Fibroblast of villous mesenchyme (primary cell): ENCODE data around the gene COL1A1. TPM values are rescaled to one million over a fixed set of nuclear protein-coding genes. Genes with fewer than 3 reads are reported as not detected.

Experiments used
- DNase-seq: peaks from one replicate; pipeline ENCODE4 v3.0.0-alpha.2; 2010; ENCODE audit warnings: low read depth
- H3K4me3 ChIP-seq: 2 replicates; pipeline ENCODE4 v1.5.1; 2011; ENCODE audit warnings: low read depth, mild to moderate bottlenecking, low read length
- total RNA-seq: library from RNA; depleted of rRNA; stranded (reverse); fragments of >200 nt; gene quantifications from 2 replicates; pipeline ENCODE4 v1.2.3, GENCODE V29; 2012
- TF ChIP-seq, protein P1 (sequence below): IDR thresholded peaks from 2 replicates; pipeline ENCODE4 v1.5.1; 2012; ENCODE audit warnings: low read depth, mild to moderate bottlenecking, low read length; ENCODE audit not compliant: insufficient read depth

Gene COL1A1
- total RNA-seq, 1 donor: 2,749 TPM

DNA sequence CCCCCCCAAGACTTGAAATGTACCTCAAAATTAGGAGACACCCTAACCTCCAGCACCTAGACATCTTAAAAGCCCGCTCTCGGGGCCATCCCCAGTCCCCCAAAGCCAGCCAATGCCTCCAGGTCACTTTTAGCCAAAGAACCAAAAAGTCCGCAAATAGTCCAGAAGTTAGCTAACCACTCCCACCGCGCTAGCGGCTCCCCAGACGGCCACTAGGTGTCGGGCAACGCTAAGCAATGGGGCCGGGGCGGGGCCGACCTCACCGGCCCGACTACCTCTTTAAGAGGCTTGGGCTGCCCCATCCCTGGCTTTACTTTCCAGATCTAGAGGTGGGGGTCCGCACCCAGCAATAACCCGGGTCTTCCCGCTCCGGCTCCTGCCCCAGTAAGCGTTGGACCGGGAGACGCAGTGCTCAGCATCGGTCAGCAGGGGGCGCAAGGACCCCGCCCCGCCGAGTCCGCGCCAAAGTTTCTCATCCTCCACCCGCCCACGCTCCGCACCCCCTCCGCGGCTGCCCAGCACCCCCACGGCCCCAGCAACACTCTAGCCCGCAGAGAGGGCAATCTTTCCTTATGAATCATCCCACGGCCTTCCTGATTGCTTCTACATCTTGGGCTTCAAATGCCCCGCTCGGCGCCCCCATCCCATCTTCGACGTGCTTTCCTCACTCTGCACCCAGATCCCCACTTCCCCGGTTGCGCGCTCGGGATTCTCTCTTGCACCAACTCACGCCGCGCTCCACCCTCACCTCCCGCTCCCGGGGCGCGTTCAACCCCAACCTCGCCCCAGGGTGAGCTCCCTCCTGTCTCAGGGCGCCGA lies 765 bp downstream of the COL1A1 start:
- H3K4me3 ChIP-seq: peak overlapping the region; percentile 100
- DNase-seq: peak; percentile 93
- TF ChIP-seq, protein P1, sequence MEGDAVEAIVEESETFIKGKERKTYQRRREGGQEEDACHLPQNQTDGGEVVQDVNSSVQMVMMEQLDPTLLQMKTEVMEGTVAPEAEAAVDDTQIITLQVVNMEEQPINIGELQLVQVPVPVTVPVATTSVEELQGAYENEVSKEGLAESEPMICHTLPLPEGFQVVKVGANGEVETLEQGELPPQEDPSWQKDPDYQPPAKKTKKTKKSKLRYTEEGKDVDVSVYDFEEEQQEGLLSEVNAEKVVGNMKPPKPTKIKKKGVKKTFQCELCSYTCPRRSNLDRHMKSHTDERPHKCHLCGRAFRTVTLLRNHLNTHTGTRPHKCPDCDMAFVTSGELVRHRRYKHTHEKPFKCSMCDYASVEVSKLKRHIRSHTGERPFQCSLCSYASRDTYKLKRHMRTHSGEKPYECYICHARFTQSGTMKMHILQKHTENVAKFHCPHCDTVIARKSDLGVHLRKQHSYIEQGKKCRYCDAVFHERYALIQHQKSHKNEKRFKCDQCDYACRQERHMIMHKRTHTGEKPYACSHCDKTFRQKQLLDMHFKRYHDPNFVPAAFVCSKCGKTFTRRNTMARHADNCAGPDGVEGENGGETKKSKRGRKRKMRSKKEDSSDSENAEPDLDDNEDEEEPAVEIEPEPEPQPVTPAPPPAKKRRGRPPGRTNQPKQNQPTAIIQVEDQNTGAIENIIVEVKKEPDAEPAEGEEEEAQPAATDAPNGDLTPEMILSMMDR: peak; percentile 84

- peak; percentile 97 for DNase-seq
- TF ChIP-seq, protein P1: no peak
- peak overlapping the region; percentile 100 for H3K4me3 ChIP-seq
These were observed 1.5 kb downstream of the COL1A1 start for GRCh38 chr17:50199803-50200456.

DNA sequence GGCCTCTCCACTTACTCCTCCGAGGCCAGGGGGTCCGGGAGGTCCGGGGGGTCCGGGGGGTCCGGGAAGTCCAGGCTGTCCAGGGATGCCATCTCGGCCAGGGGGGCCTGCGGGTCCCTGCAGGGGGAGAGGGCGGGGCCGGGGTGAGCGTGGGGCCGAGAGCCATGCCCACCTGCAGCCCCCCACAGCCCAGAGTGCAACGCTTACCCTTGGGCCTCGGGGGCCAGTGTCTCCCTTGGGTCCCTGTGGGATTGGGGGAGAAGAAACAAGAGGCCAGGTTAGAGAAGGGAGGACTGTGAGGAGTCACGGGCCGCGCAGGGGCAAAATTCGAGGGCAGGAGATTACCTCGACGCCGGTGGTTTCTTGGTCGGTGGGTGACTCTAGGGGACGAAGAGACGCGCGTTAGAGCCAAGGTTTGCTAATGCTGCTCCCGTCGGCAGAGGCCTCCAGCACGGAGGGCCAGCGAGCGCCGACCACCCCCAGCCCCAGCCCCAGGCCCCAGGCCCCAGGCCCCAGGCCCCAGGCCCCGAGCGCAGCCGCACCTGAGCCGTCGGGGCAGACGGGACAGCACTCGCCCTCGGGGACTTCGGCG lies 2.1 kb downstream of the COL1A1 start:
- TF ChIP-seq, protein P1: no peak
- peak overlapping the region; percentile 100 for H3K4me3 ChIP-seq
- DNase-seq: no peak

DNA sequence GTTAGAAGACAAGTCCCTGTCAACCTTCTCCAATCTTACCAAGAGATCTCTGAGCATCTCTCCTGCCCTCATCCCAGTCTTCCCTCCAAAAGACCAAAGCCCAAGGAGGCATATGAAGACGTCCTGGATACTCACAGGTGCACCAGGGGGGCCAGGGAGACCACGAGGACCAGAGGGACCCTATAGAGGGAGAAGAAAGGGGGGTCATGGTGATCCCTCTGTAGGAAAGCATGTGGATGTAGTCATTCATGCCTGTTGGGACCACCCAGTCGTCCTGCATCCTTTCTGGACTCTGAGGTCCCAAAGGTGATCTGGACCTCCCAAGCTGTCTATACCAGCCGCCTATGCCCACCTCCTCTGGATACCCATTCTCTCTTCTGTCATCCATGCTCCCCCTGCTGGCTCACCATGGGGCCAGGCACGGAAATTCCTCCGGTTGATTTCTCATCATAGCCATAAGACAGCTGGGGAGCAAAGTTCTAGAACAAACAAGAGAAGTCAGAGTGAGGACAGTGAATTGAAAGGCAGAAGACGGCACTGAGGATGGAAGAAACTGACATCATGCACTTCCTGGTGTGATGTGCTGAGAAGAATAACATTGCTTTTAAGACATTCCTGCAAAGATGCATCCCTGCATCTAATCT lies 3.3 kb downstream of the COL1A1 start:
- peak; percentile 70 for DNase-seq
- peak overlapping the region; percentile 100 for H3K4me3 ChIP-seq
- TF ChIP-seq, protein P1: peak; percentile 57

DNA sequence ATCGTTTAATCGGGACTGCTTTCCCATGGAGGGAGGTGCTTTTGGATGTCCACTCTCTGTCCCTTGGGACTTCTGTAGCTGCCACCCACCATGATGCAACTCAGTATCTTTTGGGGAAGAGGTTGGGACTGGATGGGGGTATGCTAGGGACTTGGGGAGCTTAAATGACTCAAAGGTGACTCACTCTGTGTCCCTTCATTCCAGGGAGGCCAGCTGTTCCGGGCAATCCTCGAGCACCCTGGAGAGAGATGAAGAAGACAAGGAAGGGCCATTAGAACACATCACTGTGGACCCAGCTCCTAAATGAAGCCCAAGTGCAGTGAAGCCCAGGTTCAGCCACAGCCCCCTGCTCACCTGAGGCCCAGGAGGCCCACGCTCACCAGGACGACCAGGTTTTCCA lies 4.6 kb downstream of the COL1A1 start:
- TF ChIP-seq, protein P1: no peak
- DNase-seq: peak; percentile 72
- peak overlapping the region; percentile 100 for H3K4me3 ChIP-seq

DNA sequence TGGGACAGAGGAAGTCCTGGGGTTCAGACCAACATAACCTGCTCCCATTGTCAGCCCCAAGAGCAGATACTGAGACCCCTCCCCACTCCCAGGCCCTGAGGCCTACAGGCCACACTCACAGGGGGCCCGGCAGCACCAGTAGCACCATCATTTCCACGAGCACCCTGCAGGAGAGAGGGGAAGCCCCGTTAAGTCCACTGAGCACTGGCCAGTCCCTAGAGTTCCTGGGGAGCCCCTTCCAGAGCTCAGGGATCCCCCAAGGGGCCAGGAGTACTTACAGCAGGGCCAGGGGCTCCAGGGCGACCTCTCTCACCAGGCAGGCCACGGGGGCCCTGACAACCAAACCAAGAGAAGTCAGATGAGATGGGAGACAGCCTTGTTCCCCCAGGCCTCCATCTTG lies 5.4 kb downstream of the COL1A1 start:
- DNase-seq: no peak
- TF ChIP-seq, protein P1: no peak
- peak overlapping the region; percentile 100 for H3K4me3 ChIP-seq
